Gastrocnemius medialis (tissue), 4 donors: ENCODE results near the gene RNU6-8.

ENCODE experiments used
- CTCF ChIP-seq, 5 experiments: fragments of 450-650 bp in 3 of 5; fragments of 200-600 bp in 2 of 5; sonication (generic) in 2 of 5; IDR thresholded peaks in 4 of 5; conservative IDR thresholded peaks in 1 of 5; 1 replicate in 4 of 5; 2 replicates in 1 of 5; pipeline ENCODE4 v1.5.1; 2016 to 2019; ENCODE audit warnings: antibody characterized with exemption in 5 of 5, mild to moderate bottlenecking in 3 of 5, moderate library complexity in 3 of 5
- POLR2A ChIP-seq, 2 donors: fragments of 450-650 bp; IDR thresholded peaks; one replicate each; pipeline ENCODE4 v1.6.1; 2017; ENCODE audit warnings: antibody characterized with exemption in 2 of 2, mild to moderate bottlenecking in 2 of 2, moderate library complexity in 2 of 2

GRCh38 chr14:32232481-32232880 is 29.4 kb upstream of the RNU6-8 start:
- TF ChIP-seq CTCF (IDR thresholded peaks at IDR 0.05 in 4 of 5, conservative IDR thresholded peaks at IDR 0.05 in 1 of 5) (no peak), POLR2A (IDR thresholded peaks at IDR 0.05) (no peak)
